ENCODE data around the gene C4BPA.

- TF ChIP-seq SMC3 (IDR thresholded peaks at IDR 0.05; ENCODE audit: low read depth, low read length) = no peak
- no peak for TF ChIP-seq CTCF (IDR thresholded peaks at IDR 0.05)
- TF ChIP-seq POLR2AphosphoS5 (IDR thresholded peaks at IDR 0.05; ENCODE audit: low read depth, low read length) = no peak
Measured at GRCh38 chr1:207093944-207094343, 10.1 kb upstream of the C4BPA start.
